Pancreas (tissue), 10 donors: ENCODE results near the gene GPR146. TPM values are rescaled to one million over a fixed set of nuclear protein-coding genes. Genes with fewer than 3 reads are reported as not detected.
A peak's percentile ranks its signal among the peaks of the same experiment; 100 is the strongest.

ENCODE experiments used
- ATAC-seq, 4 donors: fragments of 200-7000 bp; cut with Tn5 transposase; one replicate each; pipeline versions ENCODE4 v1.8.0 to v1.9.1; 2020; ENCODE audit warnings: mild to moderate bottlenecking in 4 of 4, moderate library complexity in 4 of 4
- DNase-seq, 6 donors: peaks; one replicate each; pipeline ENCODE4 v3.0.0-alpha.2; 2020
- FAIRE-seq: peaks from 2 replicates; lab custom pipeline; 2012; peaks lifted over from hg19 to GRCh38; lab: Jason Lieb, UNC
- H3K27ac ChIP-seq, 4 donors: fragments of 200-600 bp; sonication (generic); 1 replicate in 3 of 4; 2 replicates in 1 of 4; pipeline versions ENCODE4 v1.5.0 to v1.8.0; 2020
- H3K27me3 ChIP-seq, 4 donors: fragments of 200-600 bp; one replicate each; pipeline ENCODE4 v1.8.0; 2021
- H3K36me3 ChIP-seq, 3 donors: fragments of 200-600 bp; sonication (generic) in 1 of 3; one replicate each; pipeline versions ENCODE4 v1.5.0 to v1.8.0; 2020 to 2021
- H3K4me1 ChIP-seq, 3 donors: fragments of 200-600 bp; one replicate each; pipeline ENCODE4 v1.8.0; 2021
- H3K4me3 ChIP-seq, 4 donors: fragments of 200-600 bp; sonication (generic) in 2 of 4; one replicate each; pipeline versions ENCODE4 v1.5.0 to v1.8.0; 2020 to 2021
- H3K9me3 ChIP-seq, 4 donors: fragments of 200-600 bp; one replicate each; pipeline ENCODE4 v1.8.0; 2021
- WGBS, 2 donors: extraction: QIAGEN DNeasy Blood & Tissue Kit; methylation state at CpG; one replicate each; pipeline ENCODE4 v1.1.7; 2013; 5-methylcytosine and 5-hydroxymethylcytosine counted together
- intact Hi-C, 3 donors: fragments of 100-400 bp; cut with DNase I; formaldehyde crosslinking; loops; one replicate each; pipeline versions ENCODE4 v1.11.1 to v1.14.2; 2022
- polyA plus RNA-seq, 2 donors: library from polyadenylated mRNA; stranded (reverse); fragments of 200-250 nt; gene quantifications; one replicate each; pipeline ENCODE4 v1.2.3, GENCODE V29; 2013
- total RNA-seq, 6 donors: library from RNA; stranded (reverse); fragmentation: NEBNext Ultra II Directional in 4 of 6; extraction: Animal tissue kit (Norgen Biotek cat#: 25700) in 4 of 6; gene quantifications; one replicate each; pipeline versions ENCODE4 v1.2.1 to v1.2.4, GENCODE V29; 2021 to 2023
- TF ChIP-seq, protein P1 (sequence below), 4 donors: fragments of 200-600 bp; sonication (generic) in 3 of 4; IDR thresholded peaks; one replicate each; pipeline versions ENCODE4 v1.5.0 to v1.8.0; 2021; ENCODE audit warnings: antibody characterized with exemption in 4 of 4
- donor health status: healthy with polysubstance abuse.
- donor health status: DM: no; HTN: no; CAD: no; lungs with moderate emphysema.
- donor health status: DM: no; HTN: no; CAD: no.
- donor health status: control.
- donor health status: control.
- donor health status: Bipolar disorder and iron deficiency.
- donor health status: DM: yes; HTN: yes; CAD: no.
- donor health status: DM: no; HTN: no; CAD: no.
- donor health status: DM: no; HTN: no; CAD: no.
- donor health status: DM: yes; HTN: yes; CAD: no.

GPR146 gene
- total and polyA plus RNA-seq, 8 donors = 3.4 to 6.5 (median 4.1) TPM

DNA sequence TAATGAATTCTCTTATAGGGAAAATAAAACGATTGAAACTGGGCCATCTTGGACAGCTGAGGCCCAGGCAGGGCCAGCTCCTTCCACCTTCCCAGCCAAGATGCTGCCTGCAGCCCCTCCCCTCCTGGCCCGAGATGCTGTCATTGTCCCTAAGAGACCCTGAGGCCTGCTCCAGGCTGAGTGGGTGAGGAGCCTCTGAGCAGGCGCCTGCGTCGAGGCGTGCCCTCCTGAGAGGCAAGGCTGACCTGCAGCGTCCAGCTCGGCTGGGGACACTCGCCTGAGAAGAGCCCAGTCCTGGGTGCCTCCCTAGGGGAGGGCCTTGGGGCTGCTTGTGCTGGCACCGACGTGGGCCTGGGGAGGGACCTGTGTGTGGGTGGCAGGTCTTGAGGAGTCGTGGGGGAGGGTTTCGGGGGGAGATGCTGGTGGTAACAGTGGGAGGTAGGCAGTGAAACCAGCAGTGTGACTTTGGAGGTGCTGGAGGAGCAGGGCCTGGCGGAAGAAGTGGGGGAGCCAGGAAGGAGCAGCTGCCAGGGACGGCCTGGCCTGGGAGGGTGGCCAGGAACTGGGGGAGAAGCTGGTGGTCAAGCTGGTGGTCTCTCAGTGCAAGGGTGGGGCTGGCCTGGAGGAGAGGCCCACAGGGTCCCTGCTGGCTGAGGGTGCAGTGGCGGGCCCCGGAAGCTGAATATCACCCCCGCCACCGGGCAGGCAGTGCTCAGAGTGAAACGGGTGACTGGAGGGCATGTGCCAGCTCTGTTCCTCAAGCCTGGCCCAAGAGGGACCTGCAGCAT is 7.9 kb downstream of the GPR146 start:
- WGBS, 2 donors = 79 to 80% methylated on average over 18 to 19 of the region's 20 CpGs
- ATAC-seq (no peak), FAIRE-seq (no peak), DNase-seq (peak in 2 of 6 donors; percentile 27 to 60)
- no peaks in the 10 kb centered on the region for H3K9me3 ChIP-seq
- H3K27me3 ChIP-seq = no peaks in the 10 kb centered on the region
- peak overlapping the region in 1 of 4 donors; percentile 42 for H3K27ac ChIP-seq
- TF ChIP-seq, protein P1, sequence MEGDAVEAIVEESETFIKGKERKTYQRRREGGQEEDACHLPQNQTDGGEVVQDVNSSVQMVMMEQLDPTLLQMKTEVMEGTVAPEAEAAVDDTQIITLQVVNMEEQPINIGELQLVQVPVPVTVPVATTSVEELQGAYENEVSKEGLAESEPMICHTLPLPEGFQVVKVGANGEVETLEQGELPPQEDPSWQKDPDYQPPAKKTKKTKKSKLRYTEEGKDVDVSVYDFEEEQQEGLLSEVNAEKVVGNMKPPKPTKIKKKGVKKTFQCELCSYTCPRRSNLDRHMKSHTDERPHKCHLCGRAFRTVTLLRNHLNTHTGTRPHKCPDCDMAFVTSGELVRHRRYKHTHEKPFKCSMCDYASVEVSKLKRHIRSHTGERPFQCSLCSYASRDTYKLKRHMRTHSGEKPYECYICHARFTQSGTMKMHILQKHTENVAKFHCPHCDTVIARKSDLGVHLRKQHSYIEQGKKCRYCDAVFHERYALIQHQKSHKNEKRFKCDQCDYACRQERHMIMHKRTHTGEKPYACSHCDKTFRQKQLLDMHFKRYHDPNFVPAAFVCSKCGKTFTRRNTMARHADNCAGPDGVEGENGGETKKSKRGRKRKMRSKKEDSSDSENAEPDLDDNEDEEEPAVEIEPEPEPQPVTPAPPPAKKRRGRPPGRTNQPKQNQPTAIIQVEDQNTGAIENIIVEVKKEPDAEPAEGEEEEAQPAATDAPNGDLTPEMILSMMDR (IDR thresholded peaks at IDR 0.05) = no peak
- no peaks in the 10 kb centered on the region for H3K36me3 ChIP-seq
- no peak overlapping the region for H3K4me3 ChIP-seq
- intact Hi-C loops = loop anchor here in 1 of 3 donors (10.0 kb wide), 1 partner anchor 147 kb away; no protein-coding TSS in a partner anchor
- peaks cover under 1 to 4% (median 4%) of the 10 kb centered on the region in 3 donors for H3K4me1 ChIP-seq

DNA sequence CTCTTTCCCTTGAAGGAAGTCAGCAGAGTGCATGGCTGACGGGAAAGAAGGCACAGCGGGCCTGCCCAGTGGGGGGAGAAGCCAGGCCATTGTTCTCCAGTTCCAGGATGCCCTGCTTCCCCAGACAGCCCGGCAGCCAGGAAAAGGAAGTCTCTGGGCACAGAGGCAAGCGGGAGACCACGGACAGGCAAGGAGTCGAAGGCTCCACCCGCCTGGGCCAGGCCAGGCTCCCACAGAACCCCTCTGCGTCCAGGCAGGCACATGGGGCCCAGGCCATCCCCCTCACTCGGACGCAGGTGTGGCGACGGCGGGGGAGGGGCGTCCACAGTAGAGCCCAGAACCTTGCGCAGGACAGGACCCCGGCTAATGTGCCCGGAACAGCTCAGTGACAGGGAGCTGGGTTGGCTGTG is 8.7 kb downstream of the GPR146 start:
- Histone ChIP-seq H3K27me3 (no peaks in the 10 kb centered on the region), H3K9me3 (no peaks in the 10 kb centered on the region), H3K36me3 (peaks cover 0 to 2% (median 0%) of the 10 kb centered on the region in 3 donors), H3K4me3 (no peak overlapping the region), H3K27ac (peak overlapping the region in 1 of 4 donors; percentile 62), H3K4me1 (no peaks in the 10 kb centered on the region)
- TF ChIP-seq, protein P1 (IDR thresholded peaks at IDR 0.05) = no peak
- DNase-seq (peak in 2 of 6 donors; percentile 25 to 73), ATAC-seq (peak in 1 of 4 donors; percentile 16), FAIRE-seq (no peak)
- 84 to 95% methylated on average over 11 to 17 of the region's 17 CpGs for WGBS, 2 donors
- intact Hi-C loops = loop anchor here in 1 of 3 donors (10.0 kb wide), 1 partner anchor 148 kb away; no protein-coding TSS in a partner anchor

DNA sequence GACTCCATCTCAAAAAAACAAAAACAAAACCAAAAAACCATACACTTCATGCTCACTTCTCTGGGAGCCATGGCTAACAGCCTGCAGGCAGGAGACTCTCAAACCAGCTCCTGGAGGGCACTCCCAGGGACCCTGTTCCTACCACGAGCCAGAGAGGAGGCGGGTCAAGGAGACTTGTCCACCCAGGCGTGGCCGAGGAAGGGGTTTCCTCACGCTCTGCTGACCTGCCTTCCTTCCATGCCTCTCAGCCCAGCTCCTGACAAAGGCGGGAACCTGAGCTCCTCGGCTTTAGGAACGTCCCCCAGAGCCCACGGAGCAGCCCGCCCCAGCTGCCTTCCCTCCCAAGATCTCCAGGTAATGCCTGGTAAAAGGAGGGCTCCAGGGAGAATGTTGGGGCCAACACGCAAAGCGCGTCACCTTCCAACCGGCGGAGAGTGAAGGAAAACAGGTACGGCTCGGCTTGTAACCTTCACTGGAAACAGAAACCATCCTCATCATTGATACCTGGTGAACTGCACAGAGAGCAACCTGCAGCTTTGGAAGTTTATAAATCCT is 9.5 kb downstream of the GPR146 start:
- no peaks in the 10 kb centered on the region for H3K4me1 ChIP-seq
- FAIRE-seq = no peak

DNA sequence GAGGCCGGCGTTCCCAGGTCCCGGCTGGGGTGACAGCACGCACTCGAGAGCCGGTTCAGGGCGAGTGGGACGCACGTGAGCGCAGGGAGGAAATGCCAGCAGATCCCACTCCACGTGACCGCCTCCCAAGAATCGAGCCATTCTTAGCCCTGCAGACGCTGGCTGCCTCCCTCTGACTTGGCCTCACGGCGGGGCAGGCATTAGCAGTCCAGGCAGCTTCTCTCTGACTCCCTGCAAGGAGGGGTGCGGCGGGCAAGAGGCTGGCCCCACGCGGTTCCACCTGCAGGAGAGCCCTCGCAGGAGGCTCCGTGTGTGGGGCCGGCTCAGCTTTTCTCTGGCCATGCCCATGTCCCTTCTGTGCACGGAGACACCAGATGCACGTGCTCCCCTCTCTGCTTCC is 10.1 kb downstream of the GPR146 start:
- 81 to 84% methylated on average over 25 of the region's 25 CpGs for WGBS, 2 donors
- Histone ChIP-seq H3K27me3 (no peaks in the 10 kb centered on the region), H3K9me3 (no peaks in the 10 kb centered on the region), H3K36me3 (peaks cover 0 to 5% (median 0%) of the 10 kb centered on the region in 3 donors), H3K4me3 (no peak overlapping the region), H3K4me1 (no peaks in the 10 kb centered on the region), H3K27ac (peak overlapping the region in 1 of 4 donors; percentile 0)
- ATAC-seq (no peak), DNase-seq (peak in 2 of 6 donors; percentile 26 to 61), FAIRE-seq (no peak)
- intact Hi-C loops = loop anchor here in 1 of 3 donors (10.0 kb wide), 1 partner anchor 150 kb away; no protein-coding TSS in a partner anchor
- TF ChIP-seq, protein P1 (IDR thresholded peaks at IDR 0.05) = no peak

More for the DNA sequence above, 9.5 kb downstream of the GPR146 start:
- 91 to 94% methylated on average over 17 of the region's 17 CpGs for WGBS, 2 donors
- no peaks in the 10 kb centered on the region for H3K9me3 ChIP-seq
- no peak overlapping the region for H3K4me3 ChIP-seq
- ATAC-seq (no peak), DNase-seq (peak in 1 of 6 donors; percentile 43)
- H3K27ac ChIP-seq = no peak overlapping the region
- intact Hi-C loops = loop anchor here in 1 of 3 donors (10.0 kb wide), 1 partner anchor 149 kb away; no protein-coding TSS in a partner anchor
- TF ChIP-seq, protein P1 (IDR thresholded peaks at IDR 0.05) = no peak
- no peaks in the 10 kb centered on the region for H3K27me3 ChIP-seq
- peaks cover 0 to 5% (median 0%) of the 10 kb centered on the region in 3 donors for H3K36me3 ChIP-seq
